HepG2 (cell line): ENCODE measurements around the gene ALPK3. TPM values are rescaled to one million over a fixed set of nuclear protein-coding genes. Genes with fewer than 3 reads are reported as not detected.

ENCODE experiments used
- BRCA1 ChIP-seq: sonication (generic); formaldehyde crosslinking; IDR thresholded peaks from 2 replicates; pipeline ENCODE4 v1.4.0; 2020; ENCODE audit warnings: missing genetic modification reagents
- DR1 ChIP-seq: sonication (generic); formaldehyde crosslinking; IDR thresholded peaks from 2 replicates; pipeline ENCODE4 v1.8.0; 2021; ENCODE audit warnings: mild to moderate bottlenecking, missing genetic modification reagents, inconsistent platforms
- ELF3 ChIP-seq: IDR thresholded peaks from 2 replicates; pipeline ENCODE4 v1.6.1; 2016; ENCODE audit warnings: missing genetic modification reagents, missing compliant biosample characterization
- EP300 ChIP-seq, 3 experiments: sonication (generic) in 1 of 3; formaldehyde crosslinking in 1 of 3; IDR thresholded peaks; 2 replicates each; pipeline versions ENCODE4 v1.5.1 to v1.6.1; 2011 to 2020; ENCODE audit warnings: low read depth in 2 of 3, low read length in 2 of 3, borderline replicate concordance in 1 of 3, improper control_type of control experiment in 1 of 3, mild to moderate bottlenecking in 1 of 3, missing genetic modification reagents in 1 of 3, moderate library complexity in 1 of 3
- FOXA1 ChIP-seq, 2 experiments: fragments of 450-650 bp in 1 of 2; sonication (generic) in 1 of 2; formaldehyde crosslinking in 1 of 2; IDR thresholded peaks; 2 replicates each; pipeline versions ENCODE4 v1.4.0 to v1.6.1; 2016 to 2020; ENCODE audit warnings: missing genetic modification reagents in 1 of 2
- FOXK1 ChIP-seq: sonication (generic); formaldehyde crosslinking; IDR thresholded peaks from 2 replicates; pipeline ENCODE4 v1.4.0; 2020; ENCODE audit warnings: low read depth, missing genetic modification reagents, borderline replicate concordance
- LCORL ChIP-seq, 2 experiments: fragments of 450-650 bp in 1 of 2; sonication (generic) in 1 of 2; formaldehyde crosslinking in 1 of 2; IDR thresholded peaks; 2 replicates each; pipeline versions ENCODE4 v1.5.0 to v1.6.1; 2017 to 2020; ENCODE audit warnings: antibody characterized with exemption in 1 of 2, missing genetic modification reagents in 1 of 2
- MED13 ChIP-seq: sonication (generic); formaldehyde crosslinking; IDR thresholded peaks from 2 replicates; pipeline ENCODE4 v1.5.0; 2020; ENCODE audit warnings: missing genetic modification reagents
- MIXL1 ChIP-seq: IDR thresholded peaks from 2 replicates; pipeline ENCODE4 v1.6.1; 2016
- NCOA2 ChIP-seq: sonication (generic); formaldehyde crosslinking; IDR thresholded peaks from 2 replicates; pipeline ENCODE4 v1.8.0; 2022; ENCODE audit warnings: inconsistent platforms
- PHF20 ChIP-seq: sonication (generic); formaldehyde crosslinking; IDR thresholded peaks from 2 replicates; pipeline ENCODE4 v1.5.0; 2020; ENCODE audit warnings: mild to moderate bottlenecking, missing genetic modification reagents
- PHF21A ChIP-seq: sonication (generic); formaldehyde crosslinking; IDR thresholded peaks from 2 replicates; pipeline ENCODE4 v1.5.0; 2020; ENCODE audit warnings: mild to moderate bottlenecking, missing genetic modification reagents
- PITX1 ChIP-seq: sonication (generic); formaldehyde crosslinking; IDR thresholded peaks from 2 replicates; pipeline ENCODE4 v1.5.1; 2020; ENCODE audit warnings: mild to moderate bottlenecking, missing genetic modification reagents
- TEAD3 ChIP-seq: optimal IDR thresholded peaks from 2 replicates; pipeline ENCODE3; 2016; ENCODE audit warnings: borderline replicate concordance
- ZBTB42 ChIP-seq: sonication (generic); formaldehyde crosslinking; IDR thresholded peaks from 2 replicates; pipeline ENCODE4 v1.5.0; 2020; ENCODE audit warnings: mild to moderate bottlenecking, missing genetic modification reagents
- ZMYM2 ChIP-seq: sonication (generic); formaldehyde crosslinking; IDR thresholded peaks from 2 replicates; pipeline ENCODE4 v1.8.0; 2022; ENCODE audit warnings: mild to moderate bottlenecking, missing genetic modification reagents
- ZNF143 ChIP-seq: sonication (generic); formaldehyde crosslinking; IDR thresholded peaks from 2 replicates; pipeline ENCODE4 v1.4.0; 2020; ENCODE audit warnings: missing genetic modification reagents
- ZNF331 ChIP-seq: sonication (generic); formaldehyde crosslinking; IDR thresholded peaks from 2 replicates; pipeline ENCODE4 v1.4.0; 2020; ENCODE audit warnings: missing genetic modification reagents
- ZNF350 ChIP-seq: sonication (generic); formaldehyde crosslinking; IDR thresholded peaks from 2 replicates; pipeline ENCODE4 v1.4.0; 2020; ENCODE audit warnings: mild to moderate bottlenecking, low read depth, missing genetic modification reagents, borderline replicate concordance
- polyA plus RNA-seq, 8 experiments: library from polyadenylated mRNA; depleted of rRNA in 3 of 8; stranded (reverse) in 7 of 8; unstranded in 1 of 8; fragments of >200 nt; fragmentation: Illumina TruSeq in 4 of 8; extraction: Trizol in 4 of 8; gene quantifications; 2 replicates each; pipeline versions ENCODE4 v1.2.1 to v1.2.3, GENCODE V29; 2011 to 2016; ENCODE audit warnings: low read depth in 4 of 8, missing spikeins in 1 of 8, mixed read lengths in 1 of 8; ENCODE audit not compliant: insufficient read depth in 1 of 8
- total RNA-seq, 5 experiments: library from RNA; depleted of rRNA; stranded (reverse); fragments of >200 nt; fragmentation: Illumina TruSeq; extraction: Trizol; gene quantifications; 2 replicates each; pipeline ENCODE4 v1.2.3, GENCODE V29; 2016; ENCODE audit warnings: low read depth in 1 of 5
- TF ChIP-seq, protein P1 (sequence below): sonication (generic); formaldehyde crosslinking; conservative IDR thresholded peaks from 2 replicates; pipeline ENCODE4 v1.8.1; 2023; ENCODE audit warnings: missing genetic modification reagents
- TF ChIP-seq, protein P2 (sequence below): IDR thresholded peaks from 2 replicates; pipeline ENCODE4 v1.4.0; 2020; ENCODE audit warnings: mild to moderate bottlenecking, missing genetic modification reagents
- TF ChIP-seq, protein P3 (sequence below): sonication (generic); formaldehyde crosslinking; IDR thresholded peaks from 2 replicates; pipeline ENCODE4 v1.4.0; 2020; ENCODE audit warnings: missing genetic modification reagents, mild to moderate bottlenecking, borderline replicate concordance

ALPK3 gene
- total and polyA plus RNA-seq, 2 of the 13 experiments (the other 11 are each of a cell fraction or from before 2014, with no cell fraction given) = 0.04 to 0.42 TPM

DNA sequence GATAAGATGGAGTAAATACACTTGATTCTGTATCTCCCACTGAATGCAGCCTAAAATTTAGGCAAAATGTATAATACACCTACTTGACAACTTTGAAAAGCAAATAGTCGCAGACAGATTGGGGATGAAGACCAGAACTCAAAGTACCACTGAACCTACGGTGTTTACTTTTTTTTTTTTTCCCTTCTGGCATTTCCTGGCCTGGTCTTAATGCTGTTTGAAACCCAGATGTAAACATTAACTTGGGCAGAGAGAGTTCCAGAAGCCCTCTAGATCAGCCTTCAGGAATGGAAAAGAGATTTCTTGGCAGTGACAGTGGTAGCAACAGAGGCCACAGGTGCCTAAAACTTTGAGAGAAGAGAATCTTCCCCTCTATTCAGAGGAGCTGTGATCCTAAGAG lies 27.8 kb downstream of the ALPK3 start (continued):
- TF ChIP-seq TEAD3 (CRISPR knock-in tag) = peak; percentile 51
- TF ChIP-seq EP300 (IDR thresholded peaks at IDR 0.05; ENCODE audit: low read depth in 2 of 2, low read length in 2 of 2) = peak in 1 of 2 experiments; percentile 63; a peak in 1 of 4 replicates
- TF ChIP-seq EP300 (CRISPR knock-in tag; IDR thresholded peaks at IDR 0.05; ENCODE audit: borderline replicate concordance) = no peak
- 0 out of 2 replicates have a peak, but pooled peaks have one; percentile 18 for TF ChIP-seq PITX1 (CRISPR knock-in tag)
- TF ChIP-seq ZNF350 = no peak
- no peak for TF ChIP-seq MED13 (CRISPR knock-in tag)
- peak; percentile 47; the same call in 1 of the 2 replicates for TF ChIP-seq FOXK1 (CRISPR knock-in tag)
- TF ChIP-seq ZBTB42 (CRISPR knock-in tag) = no peak
- no peak for TF ChIP-seq ZNF143 (CRISPR knock-in tag)
- TF ChIP-seq NCOA2 (CRISPR knock-in tag) = 0 out of 2 replicates have a peak, but pooled peaks have one; percentile 19
- TF ChIP-seq ZNF331 (CRISPR knock-in tag) = peak; percentile 32; the same call in 1 of the 2 replicates
- peak; percentile 63 for TF ChIP-seq ELF3 (CRISPR knock-in tag)
- TF ChIP-seq FOXA1 (IDR thresholded peaks at IDR 0.05) = no peak
- TF ChIP-seq FOXA1 (CRISPR knock-in tag; IDR thresholded peaks at IDR 0.05) = peak; percentile 54
- peak; percentile 54; the same call in 1 of the 2 replicates for TF ChIP-seq PHF21A (CRISPR knock-in tag)
- TF ChIP-seq, protein P1, sequence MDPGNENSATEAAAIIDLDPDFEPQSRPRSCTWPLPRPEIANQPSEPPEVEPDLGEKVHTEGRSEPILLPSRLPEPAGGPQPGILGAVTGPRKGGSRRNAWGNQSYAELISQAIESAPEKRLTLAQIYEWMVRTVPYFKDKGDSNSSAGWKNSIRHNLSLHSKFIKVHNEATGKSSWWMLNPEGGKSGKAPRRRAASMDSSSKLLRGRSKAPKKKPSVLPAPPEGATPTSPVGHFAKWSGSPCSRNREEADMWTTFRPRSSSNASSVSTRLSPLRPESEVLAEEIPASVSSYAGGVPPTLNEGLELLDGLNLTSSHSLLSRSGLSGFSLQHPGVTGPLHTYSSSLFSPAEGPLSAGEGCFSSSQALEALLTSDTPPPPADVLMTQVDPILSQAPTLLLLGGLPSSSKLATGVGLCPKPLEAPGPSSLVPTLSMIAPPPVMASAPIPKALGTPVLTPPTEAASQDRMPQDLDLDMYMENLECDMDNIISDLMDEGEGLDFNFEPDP (CRISPR knock-in tag) = no peak
- no peak for TF ChIP-seq DR1
- TF ChIP-seq LCORL (IDR thresholded peaks at IDR 0.05) = no peak
- TF ChIP-seq LCORL (CRISPR knock-in tag; IDR thresholded peaks at IDR 0.05) = peak; percentile 83
- no peak for TF ChIP-seq ZMYM2 (CRISPR knock-in tag)
- no peak for TF ChIP-seq BRCA1 (CRISPR knock-in tag)
- TF ChIP-seq MIXL1 (CRISPR knock-in tag) = 0 out of 2 replicates have a peak, but pooled peaks have one; percentile 10
- TF ChIP-seq, protein P2, sequence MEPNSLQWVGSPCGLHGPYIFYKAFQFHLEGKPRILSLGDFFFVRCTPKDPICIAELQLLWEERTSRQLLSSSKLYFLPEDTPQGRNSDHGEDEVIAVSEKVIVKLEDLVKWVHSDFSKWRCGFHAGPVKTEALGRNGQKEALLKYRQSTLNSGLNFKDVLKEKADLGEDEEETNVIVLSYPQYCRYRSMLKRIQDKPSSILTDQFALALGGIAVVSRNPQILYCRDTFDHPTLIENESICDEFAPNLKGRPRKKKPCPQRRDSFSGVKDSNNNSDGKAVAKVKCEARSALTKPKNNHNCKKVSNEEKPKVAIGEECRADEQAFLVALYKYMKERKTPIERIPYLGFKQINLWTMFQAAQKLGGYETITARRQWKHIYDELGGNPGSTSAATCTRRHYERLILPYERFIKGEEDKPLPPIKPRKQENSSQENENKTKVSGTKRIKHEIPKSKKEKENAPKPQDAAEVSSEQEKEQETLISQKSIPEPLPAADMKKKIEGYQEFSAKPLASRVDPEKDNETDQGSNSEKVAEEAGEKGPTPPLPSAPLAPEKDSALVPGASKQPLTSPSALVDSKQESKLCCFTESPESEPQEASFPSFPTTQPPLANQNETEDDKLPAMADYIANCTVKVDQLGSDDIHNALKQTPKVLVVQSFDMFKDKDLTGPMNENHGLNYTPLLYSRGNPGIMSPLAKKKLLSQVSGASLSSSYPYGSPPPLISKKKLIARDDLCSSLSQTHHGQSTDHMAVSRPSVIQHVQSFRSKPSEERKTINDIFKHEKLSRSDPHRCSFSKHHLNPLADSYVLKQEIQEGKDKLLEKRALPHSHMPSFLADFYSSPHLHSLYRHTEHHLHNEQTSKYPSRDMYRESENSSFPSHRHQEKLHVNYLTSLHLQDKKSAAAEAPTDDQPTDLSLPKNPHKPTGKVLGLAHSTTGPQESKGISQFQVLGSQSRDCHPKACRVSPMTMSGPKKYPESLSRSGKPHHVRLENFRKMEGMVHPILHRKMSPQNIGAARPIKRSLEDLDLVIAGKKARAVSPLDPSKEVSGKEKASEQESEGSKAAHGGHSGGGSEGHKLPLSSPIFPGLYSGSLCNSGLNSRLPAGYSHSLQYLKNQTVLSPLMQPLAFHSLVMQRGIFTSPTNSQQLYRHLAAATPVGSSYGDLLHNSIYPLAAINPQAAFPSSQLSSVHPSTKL (CRISPR knock-in tag) = peak; percentile 56
- peak; percentile 6; the same call in 1 of the 2 replicates for TF ChIP-seq PHF20 (CRISPR knock-in tag)
- TF ChIP-seq, protein P3, sequence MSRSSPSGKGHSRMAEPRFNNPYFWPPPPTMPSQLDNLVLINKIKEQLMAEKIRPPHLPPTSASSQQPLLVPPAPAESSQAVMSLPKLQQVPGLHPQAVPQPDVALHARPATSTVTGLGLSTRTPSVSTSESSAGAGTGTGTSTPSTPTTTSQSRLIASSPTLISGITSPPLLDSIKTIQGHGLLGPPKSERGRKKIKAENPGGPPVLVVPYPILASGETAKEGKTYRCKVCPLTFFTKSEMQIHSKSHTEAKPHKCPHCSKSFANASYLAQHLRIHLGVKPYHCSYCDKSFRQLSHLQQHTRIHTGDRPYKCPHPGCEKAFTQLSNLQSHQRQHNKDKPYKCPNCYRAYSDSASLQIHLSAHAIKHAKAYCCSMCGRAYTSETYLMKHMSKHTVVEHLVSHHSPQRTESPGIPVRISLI = peak; percentile 97
